GM21619 (cell line): ENCODE results near the gene BID.
"Not testable (repeated sequence)": the region's sequence is repeated elsewhere in the genome, so short reads cannot be mapped to it uniquely, and the experiment has no call there.

Experiments
- ATAC-seq: cut with Tn5 transposase; IDR thresholded peaks from one replicate; pipeline ENCODE4 v1.9.1; 2021; ENCODE audit not compliant: unreplicated experiment

BID gene

GRCh38 chr22:17770180-17771077, 3.8 kb downstream of the BID start:
- no peak for ATAC-seq

- no peak for ATAC-seq
These were observed 4.6 kb downstream of the BID start for GRCh38 chr22:17769716-17770082.

- ATAC-seq = no peak
These were observed 5.1 kb downstream of the BID start for GRCh38 chr22:17769013-17769715.

GRCh38 chr22:17767233-17768065, 6.8 kb downstream of the BID start:
- ATAC-seq = peak; percentile 57

GRCh38 chr22:17764852-17765251, 9.4 kb downstream of the BID start:
- ATAC-seq = not testable (repeated sequence)

- ATAC-seq = no peak
These were observed 10.2 kb downstream of the BID start for GRCh38 chr22:17764036-17764435.

- not testable (repeated sequence) for ATAC-seq
These were observed 10.8 kb downstream of the BID start for GRCh38 chr22:17763442-17763841.

- no peak for ATAC-seq
These were observed 13.2 kb downstream of the BID start for GRCh38 chr22:17761138-17761488.

GRCh38 chr22:17754233-17754925, 19.9 kb downstream of the BID start:
- ATAC-seq = no peak

- ATAC-seq = no peak
These were observed 20.8 kb downstream of the BID start for GRCh38 chr22:17753401-17753989.

- ATAC-seq = no peak
These were observed 22.7 kb downstream of the BID start for GRCh38 chr22:17751596-17751995.

- ATAC-seq = no peak
These were observed 24.5 kb downstream of the BID start for GRCh38 chr22:17749605-17750395.

GRCh38 chr22:17748555-17749353, 25.5 kb downstream of the BID start:
- no peak for ATAC-seq

- no peak for ATAC-seq
These were observed 27.4 kb downstream of the BID start for GRCh38 chr22:17746916-17747315.

GRCh38 chr22:17744430-17744829, 29.8 kb downstream of the BID start:
- ATAC-seq = no peak

GRCh38 chr22:17743661-17744411, 30.4 kb downstream of the BID start:
- ATAC-seq = no peak

- ATAC-seq = no peak
These were observed 31.8 kb downstream of the BID start for GRCh38 chr22:17742527-17742902.

GRCh38 chr22:17741866-17742526, 32.3 kb downstream of the BID start:
- ATAC-seq = no peak
